ENCODE measurements around the gene E2F3.

E2F3 gene

DNA sequence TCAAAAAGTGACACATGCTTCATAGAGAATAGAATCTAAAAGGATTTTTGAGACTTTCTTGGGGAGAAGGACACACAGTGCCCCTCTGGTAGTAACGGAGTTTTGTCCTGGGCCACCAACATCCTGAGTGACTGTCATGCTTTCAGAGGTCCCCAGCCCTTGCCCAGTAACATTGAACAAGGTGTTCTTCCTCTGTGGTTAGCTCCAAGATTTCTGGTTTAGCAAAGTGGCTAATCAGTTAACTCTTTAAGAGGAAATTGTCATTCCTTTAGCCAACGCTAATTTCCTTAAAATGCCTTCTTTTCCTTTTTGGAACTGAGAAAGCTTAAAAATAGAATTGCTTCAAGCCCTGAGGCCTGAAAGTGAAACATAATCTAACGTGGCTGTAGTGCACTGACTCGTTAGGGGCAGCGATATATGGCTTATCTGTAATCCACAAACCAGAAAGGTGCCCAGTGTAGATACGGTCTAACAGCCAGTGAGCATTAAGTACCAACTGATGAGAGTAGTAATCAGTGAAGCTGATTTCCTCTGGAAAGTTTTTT, 7.8 kb downstream of the E2F3 start:
- DNase-seq (ENCODE audit: low spot score in 2 of 2) = peak in 1 of 2 donors; percentile 9
- Mint-ChIP-seq H3K27me3 (no peaks in the 10 kb centered on the region), H3K27ac (peak overlapping the region; percentile 88), H3K9me3 (no peaks in the 10 kb centered on the region), H3K36me3 (peaks cover 7% of the 10 kb centered on the region), H3K4me1 (peaks cover 29% of the 10 kb centered on the region), H3K4me3 (peak overlapping the region; percentile 68)
- peak; percentile 91 for ATAC-seq (ENCODE audit: low read depth)

DNA sequence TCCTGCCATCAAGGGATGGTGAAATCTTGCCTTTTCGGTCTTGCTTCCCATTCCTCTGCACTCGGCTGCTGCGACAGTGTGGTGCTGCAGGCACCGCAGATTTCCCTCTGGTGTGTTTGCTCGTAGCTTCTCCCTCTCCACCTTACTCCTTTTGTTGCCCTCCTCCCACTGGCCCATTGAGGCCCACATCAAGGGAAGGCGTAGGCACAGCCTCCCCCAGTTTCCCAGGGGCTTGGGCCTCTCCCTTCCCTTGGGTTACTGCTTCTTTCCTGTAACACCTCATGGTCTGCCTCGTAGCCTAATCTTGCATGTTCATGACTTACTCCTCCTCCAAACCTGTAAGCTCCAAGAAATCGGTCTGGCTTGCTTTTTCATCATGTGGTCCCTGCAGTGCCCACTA, 9.9 kb downstream of the E2F3 start:
- Mint-ChIP-seq H3K9me3 (no peaks in the 10 kb centered on the region), H3K4me1 (peaks cover 31% of the 10 kb centered on the region), H3K36me3 (peaks cover 6% of the 10 kb centered on the region), H3K27me3 (no peaks in the 10 kb centered on the region), H3K4me3 (no peak overlapping the region), H3K27ac (peak overlapping the region; percentile 40)
- DNase-seq (ENCODE audit: low spot score in 2 of 2) (no peak), ATAC-seq (ENCODE audit: low read depth) (no peak)

DNA sequence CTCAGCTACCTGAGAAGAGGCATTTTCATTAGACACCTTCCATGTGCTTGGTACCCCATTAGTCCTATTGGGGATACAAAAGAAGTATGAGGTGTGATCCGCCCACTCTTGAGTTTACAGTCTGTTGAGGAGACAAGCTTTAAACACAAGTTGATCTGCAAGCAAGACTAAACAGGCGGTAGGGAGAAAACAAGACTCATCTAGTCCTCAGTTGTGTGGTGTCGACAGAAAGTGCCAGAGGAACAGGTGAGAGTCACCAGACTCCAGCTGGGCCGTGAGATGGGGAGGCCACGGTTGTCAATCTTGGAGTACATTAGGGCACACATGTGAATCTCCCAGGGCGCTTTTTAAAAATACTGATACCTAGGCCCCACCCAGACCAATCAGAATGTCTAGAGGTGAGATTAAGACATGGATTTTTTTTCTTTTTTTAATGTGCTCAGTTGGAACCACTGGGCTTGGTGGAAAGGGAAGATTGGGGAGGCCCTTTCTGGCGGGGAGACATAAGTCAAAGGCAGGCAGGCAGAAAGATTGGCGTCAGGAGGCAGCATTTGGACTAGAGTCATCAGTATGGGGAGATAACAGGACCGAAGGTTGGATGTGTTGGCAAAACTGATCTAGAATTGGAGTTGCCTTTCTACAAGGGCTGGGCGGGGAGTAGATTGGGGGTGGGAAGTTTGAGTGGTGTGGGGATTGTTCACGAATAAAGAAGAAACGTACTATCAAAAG, 10.4 kb downstream of the E2F3 start:
- H3K27me3 Mint-ChIP-seq = no peaks in the 10 kb centered on the region
- H3K27ac Mint-ChIP-seq = peak overlapping the region; percentile 40
- peaks cover 30% of the 10 kb centered on the region for H3K4me1 Mint-ChIP-seq
- no peaks in the 10 kb centered on the region for H3K9me3 Mint-ChIP-seq
- no peak overlapping the region for H3K4me3 Mint-ChIP-seq
- peaks cover 5% of the 10 kb centered on the region for H3K36me3 Mint-ChIP-seq
- ATAC-seq (ENCODE audit: low read depth) = no peak
- no peak for DNase-seq (ENCODE audit: low spot score in 2 of 2)

DNA sequence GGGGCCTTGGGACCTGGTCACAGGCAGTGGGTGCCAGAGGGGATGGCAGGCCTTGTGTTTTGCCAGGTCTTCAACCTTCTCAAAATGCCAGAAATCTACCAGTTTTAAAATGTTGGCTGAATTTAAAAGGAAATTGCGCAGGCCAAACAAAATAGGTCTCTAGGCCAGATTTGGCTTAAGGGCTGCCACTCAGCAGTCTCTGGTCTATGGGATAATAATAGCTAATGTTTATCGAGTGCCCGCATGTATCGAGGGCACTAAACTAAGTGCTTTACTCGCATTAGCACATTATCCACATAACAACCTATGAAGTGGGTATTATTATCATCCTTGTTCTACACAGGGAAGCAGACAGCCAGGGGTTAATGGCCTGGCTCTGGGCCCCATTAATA, 11.0 kb downstream of the E2F3 start:
- Mint-ChIP-seq H3K4me3 (no peak overlapping the region), H3K27ac (no peak overlapping the region), H3K4me1 (peaks cover 31% of the 10 kb centered on the region), H3K27me3 (no peaks in the 10 kb centered on the region), H3K9me3 (no peaks in the 10 kb centered on the region), H3K36me3 (peaks cover 5% of the 10 kb centered on the region)
- DNase-seq (ENCODE audit: low spot score in 2 of 2) (no peak), ATAC-seq (ENCODE audit: low read depth) (no peak)

DNA sequence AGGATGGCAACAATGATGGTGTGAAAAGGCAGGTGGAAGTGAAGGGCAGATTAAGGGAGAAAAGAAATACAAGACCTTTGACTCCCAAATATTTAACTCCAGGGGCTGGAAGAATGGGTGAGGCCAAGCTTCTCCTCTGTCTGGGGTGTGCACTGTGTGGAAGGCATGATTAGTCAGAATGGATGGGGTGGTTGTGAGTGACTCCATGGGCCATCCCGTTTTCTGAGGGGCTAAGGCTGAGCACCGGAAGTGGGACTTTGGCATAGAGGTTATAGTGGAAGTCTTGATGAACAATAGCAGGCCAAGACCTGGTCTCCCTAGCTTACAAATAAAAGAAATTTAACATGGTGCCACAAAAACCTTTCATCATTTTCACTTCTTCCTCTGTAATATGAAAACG, 12.1 kb downstream of the E2F3 start:
- Mint-ChIP-seq H3K27me3 (no peaks in the 10 kb centered on the region), H3K36me3 (peaks cover 5% of the 10 kb centered on the region), H3K27ac (no peak overlapping the region), H3K4me1 (peaks cover 37% of the 10 kb centered on the region), H3K4me3 (no peak overlapping the region), H3K9me3 (no peaks in the 10 kb centered on the region)
- no peak for DNase-seq (ENCODE audit: low spot score in 2 of 2)
- ATAC-seq (ENCODE audit: low read depth) = no peak

DNA sequence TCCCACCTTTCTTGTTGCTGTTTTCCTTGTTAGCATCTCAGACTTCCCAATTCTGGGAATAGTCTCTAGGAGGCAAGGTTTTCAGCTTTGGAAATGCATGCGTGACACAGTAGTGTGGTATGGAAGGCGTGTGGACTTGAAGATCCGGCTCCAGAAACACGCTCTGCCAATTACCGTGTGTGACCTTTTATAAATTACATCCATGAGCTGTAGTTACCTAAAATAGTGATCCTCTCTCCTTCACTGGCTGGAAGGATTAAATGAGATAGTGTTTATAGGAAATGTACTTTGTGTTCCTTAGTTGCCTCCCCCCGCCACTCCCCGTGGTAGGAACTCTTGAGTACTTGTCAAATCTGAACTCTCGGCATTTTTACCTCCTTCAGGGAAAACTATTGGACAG, 13.0 kb downstream of the E2F3 start:
- DNase-seq (ENCODE audit: low spot score in 2 of 2) (no peak), ATAC-seq (ENCODE audit: low read depth) (no peak)
- H3K4me1 Mint-ChIP-seq = peaks cover 33% of the 10 kb centered on the region
- no peaks in the 10 kb centered on the region for H3K27me3 Mint-ChIP-seq
- H3K27ac Mint-ChIP-seq = no peak overlapping the region
- peaks cover 5% of the 10 kb centered on the region for H3K36me3 Mint-ChIP-seq
- H3K9me3 Mint-ChIP-seq = no peaks in the 10 kb centered on the region
- no peak overlapping the region for H3K4me3 Mint-ChIP-seq

DNA sequence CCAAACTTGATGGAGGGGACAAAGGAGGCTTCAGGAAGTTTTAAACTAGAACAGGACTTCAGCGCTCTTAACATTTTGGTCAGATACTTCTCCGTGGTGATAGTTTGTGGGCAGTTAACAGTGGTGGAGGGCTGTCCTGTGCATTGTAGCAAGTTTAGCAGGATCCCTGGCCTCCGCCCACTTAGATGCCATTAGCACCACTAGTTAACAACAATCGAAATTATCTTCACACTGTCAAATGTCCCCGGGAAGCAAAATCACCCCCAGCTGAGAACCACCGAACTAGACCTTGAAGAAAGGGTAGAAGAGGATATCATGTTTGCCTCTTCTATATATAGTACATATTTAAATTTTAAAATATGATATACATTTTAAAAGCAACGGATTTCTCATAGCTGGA, 13.6 kb downstream of the E2F3 start:
- Mint-ChIP-seq H3K27ac (no peak overlapping the region), H3K4me1 (peaks cover 27% of the 10 kb centered on the region), H3K4me3 (no peak overlapping the region), H3K9me3 (no peaks in the 10 kb centered on the region), H3K36me3 (peaks cover 5% of the 10 kb centered on the region), H3K27me3 (no peaks in the 10 kb centered on the region)
- ATAC-seq (ENCODE audit: low read depth) = no peak
- no peak for DNase-seq (ENCODE audit: low spot score in 2 of 2)

DNA sequence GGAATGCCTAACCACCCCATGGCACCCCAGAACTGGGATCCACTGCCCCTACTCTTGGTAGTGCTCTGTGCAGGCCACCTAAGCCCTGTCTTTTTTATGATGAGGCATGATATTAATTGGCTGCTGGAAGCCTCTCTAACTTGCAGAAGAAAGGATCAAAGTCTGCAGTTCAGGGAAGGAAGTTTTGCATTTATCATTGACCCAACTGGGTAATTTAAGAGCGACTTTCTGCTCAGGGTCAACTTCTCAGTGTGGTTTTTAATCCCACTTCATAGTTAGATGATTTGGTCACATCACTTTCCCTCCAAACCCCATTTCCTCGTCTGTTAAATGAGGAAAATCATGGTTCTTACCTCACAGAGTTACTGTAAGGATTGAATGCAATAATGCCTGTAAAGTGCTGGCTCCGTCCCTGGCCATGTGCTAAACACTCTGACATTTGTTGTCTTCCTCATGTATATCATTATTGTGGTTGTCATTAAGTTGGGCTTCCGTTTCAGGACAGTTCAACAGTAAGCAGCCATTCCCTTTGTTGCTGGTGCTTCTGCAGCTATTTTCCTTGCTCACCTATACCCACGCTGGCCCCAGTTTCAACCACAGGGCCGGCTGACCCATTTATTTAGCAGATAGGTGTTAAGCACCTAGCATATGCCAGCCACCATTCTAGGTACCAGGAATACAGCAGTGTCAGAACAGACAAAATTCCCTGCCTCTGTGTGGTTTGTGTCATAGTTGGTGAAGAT, 14.2 kb downstream of the E2F3 start:
- H3K4me1 Mint-ChIP-seq = peaks cover 27% of the 10 kb centered on the region
- peak overlapping the region; percentile 41 for H3K27ac Mint-ChIP-seq
- no peak for ATAC-seq (ENCODE audit: low read depth)

DNA sequence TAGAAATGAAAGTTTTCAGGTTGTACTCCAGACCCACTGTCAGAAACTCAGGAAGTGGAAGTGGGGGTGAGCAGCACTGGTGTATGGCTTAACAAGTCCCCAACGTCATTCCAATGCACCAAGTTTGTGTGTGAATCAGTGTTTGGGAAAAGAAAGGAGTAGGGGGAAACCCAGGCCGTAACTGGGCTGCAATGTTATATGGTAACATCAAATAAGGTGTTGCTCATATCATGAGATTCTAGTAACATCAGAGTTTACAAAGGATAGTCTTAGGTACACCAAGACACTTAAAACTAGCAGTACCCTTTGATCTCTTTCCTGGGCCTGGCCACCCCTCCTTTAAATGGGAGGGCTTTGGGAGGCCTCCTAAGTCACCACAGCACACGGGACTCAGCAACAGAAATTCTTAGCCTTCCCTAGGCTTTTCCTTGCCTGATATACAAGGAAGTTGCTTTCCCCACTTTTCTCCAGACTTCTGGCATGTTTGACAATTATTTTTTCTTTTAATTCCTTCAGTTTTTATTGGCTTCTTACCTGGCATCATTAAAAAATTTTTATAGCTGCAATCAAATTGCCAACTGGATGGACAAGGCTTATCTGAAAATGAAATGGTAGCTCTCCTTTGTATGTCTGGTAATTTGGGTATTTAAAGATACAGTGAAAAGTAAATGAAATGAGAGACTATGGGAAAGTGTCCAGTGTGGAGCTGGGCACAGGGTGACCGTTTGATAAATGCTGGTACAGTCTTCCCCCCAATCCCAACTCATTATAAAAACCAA, 15.1 kb downstream of the E2F3 start:
- no peak for ATAC-seq (ENCODE audit: low read depth)
- no peaks in the 10 kb centered on the region for H3K27me3 Mint-ChIP-seq
- peaks cover 6% of the 10 kb centered on the region for H3K36me3 Mint-ChIP-seq
- peak overlapping the region; percentile 41 for H3K27ac Mint-ChIP-seq
- no peak overlapping the region for H3K4me3 Mint-ChIP-seq
- peaks cover 22% of the 10 kb centered on the region for H3K4me1 Mint-ChIP-seq
- peaks cover 1% of the 10 kb centered on the region for H3K9me3 Mint-ChIP-seq
- DNase-seq (ENCODE audit: low spot score in 2 of 2) = no peak

More for the DNA sequence above, 14.2 kb downstream of the E2F3 start:
- Mint-ChIP-seq H3K27me3 (no peaks in the 10 kb centered on the region), H3K36me3 (peaks cover 7% of the 10 kb centered on the region), H3K9me3 (no peaks in the 10 kb centered on the region), H3K4me3 (no peak overlapping the region)
- no peak for DNase-seq (ENCODE audit: low spot score in 2 of 2)

DNA sequence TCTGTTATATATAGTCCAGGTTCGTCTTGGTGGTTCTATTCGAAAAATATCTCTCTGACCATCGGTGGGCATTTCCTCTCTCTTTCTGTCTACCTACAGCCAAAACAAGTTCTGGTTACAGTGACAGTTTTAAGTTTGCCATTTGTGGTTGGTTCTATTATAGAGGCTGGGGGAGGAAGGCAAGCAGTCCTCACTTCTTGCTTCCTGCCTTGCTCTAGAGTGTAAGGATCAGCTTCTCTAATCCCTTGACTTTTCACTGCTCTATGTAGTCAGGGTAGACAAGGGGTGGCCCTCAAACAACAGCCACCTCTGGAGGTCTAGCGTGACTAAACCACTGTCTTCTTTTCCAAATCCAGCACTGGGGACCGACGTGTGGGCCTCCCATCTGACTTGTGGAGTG, 16.1 kb downstream of the E2F3 start:
- peaks cover 22% of the 10 kb centered on the region for H3K4me1 Mint-ChIP-seq
- H3K27ac Mint-ChIP-seq = no peak overlapping the region
- H3K4me3 Mint-ChIP-seq = no peak overlapping the region
- H3K9me3 Mint-ChIP-seq = peaks cover 2% of the 10 kb centered on the region
- H3K27me3 Mint-ChIP-seq = no peaks in the 10 kb centered on the region
- ATAC-seq (ENCODE audit: low read depth) (no peak), DNase-seq (ENCODE audit: low spot score in 2 of 2) (no peak)
- H3K36me3 Mint-ChIP-seq = peaks cover 13% of the 10 kb centered on the region

DNA sequence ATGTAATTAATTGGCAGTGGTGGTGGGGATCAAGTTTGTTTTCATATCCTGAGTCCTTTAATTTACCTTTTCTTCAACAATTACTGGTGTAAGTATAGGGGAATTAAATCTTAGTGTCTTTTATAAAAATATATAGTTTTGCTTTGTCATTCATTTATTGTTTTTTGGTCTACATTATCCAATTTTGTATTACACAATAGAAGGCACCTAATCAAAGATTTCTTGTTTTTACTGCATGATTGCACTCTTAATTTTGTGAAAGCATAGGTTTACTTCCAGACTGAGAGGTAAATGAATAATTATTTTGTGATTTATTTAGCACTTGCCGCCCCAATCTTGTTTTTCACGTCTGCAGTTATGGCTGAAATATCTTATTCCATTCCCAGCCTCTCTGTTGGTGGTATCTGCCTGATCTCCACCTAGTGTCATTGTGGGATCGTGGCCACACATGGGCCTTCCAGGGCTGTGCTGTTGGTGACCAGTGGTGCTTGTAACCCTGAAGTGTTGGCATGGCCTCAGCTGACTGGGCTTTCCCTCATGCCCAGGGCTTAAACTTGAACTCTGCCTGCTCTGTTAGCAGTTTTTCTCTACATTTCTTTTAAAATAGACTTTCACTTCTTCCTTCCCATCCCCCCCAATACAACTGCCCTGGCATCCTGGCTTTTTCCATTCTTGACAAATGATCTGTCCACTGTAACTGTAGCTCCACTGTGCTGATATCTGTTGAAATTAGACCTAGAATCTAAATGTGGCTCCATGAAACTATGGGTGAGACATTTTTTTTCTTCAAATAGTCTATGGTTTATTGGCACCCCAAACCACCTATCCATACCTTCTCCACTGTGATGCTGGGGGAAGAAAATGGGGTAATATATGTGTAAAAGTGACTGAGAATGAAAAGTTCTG, 24.8 kb downstream of the E2F3 start:
- H3K9me3 Mint-ChIP-seq = peaks cover 2% of the 10 kb centered on the region
- DNase-seq (ENCODE audit: low spot score in 2 of 2) (no peak), ATAC-seq (ENCODE audit: low read depth) (no peak)
- H3K27ac Mint-ChIP-seq = peak overlapping the region; percentile 67
- H3K4me3 Mint-ChIP-seq = no peak overlapping the region
- peaks cover 16% of the 10 kb centered on the region for H3K4me1 Mint-ChIP-seq
- no peaks in the 10 kb centered on the region for H3K27me3 Mint-ChIP-seq
- H3K36me3 Mint-ChIP-seq = peaks cover 15% of the 10 kb centered on the region

DNA sequence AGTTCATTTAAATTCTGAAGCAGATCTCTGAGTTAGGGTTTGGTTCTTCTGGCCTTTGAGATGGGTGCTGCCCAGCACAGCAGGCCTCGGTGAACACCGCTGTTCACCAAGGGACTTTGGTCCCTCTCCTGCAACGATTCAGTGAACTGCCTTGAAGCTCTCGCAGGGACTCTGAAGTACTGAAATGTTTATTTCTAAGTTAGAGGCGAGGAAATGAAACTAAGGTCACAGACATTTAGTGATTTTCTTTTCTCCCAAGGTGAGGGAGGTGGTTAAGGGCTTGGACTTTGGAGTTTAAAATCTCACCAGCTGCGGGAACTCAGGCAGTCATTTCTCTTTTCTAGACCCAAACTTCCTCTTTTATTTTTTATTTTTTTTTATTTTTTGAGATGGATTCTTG, 26.2 kb downstream of the E2F3 start:
- DNase-seq (ENCODE audit: low spot score in 2 of 2) = no peak
- peaks cover 16% of the 10 kb centered on the region for H3K4me1 Mint-ChIP-seq
- peak; percentile 68 for ATAC-seq (ENCODE audit: low read depth)
- no peaks in the 10 kb centered on the region for H3K27me3 Mint-ChIP-seq
- peaks cover 5% of the 10 kb centered on the region for H3K9me3 Mint-ChIP-seq
- H3K36me3 Mint-ChIP-seq = peaks cover 18% of the 10 kb centered on the region
- H3K4me3 Mint-ChIP-seq = peak overlapping the region; percentile 44
- peak overlapping the region; percentile 67 for H3K27ac Mint-ChIP-seq

DNA sequence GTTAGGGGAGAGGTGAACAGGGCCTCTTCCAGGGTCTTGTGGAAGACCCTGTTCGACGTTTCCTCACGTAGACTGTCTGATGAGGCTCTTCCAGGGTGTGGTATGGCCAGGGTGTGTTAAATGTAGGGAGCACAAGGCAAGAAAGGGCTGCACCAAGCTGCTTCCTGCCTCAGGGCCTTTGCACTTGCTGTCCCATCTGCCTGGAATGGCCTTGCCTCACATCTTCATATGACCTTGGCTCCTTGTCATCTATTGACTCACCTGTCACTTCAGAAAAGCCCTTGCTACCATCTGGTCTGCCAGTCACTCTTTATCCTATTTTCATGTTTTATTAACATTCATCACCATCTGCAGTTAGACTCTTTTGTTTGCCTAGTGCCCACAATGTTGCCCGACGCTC, 31.0 kb downstream of the E2F3 start:
- peak overlapping the region; percentile 18 for H3K27ac Mint-ChIP-seq
- ATAC-seq (ENCODE audit: low read depth) = no peak
- H3K27me3 Mint-ChIP-seq = no peaks in the 10 kb centered on the region
- H3K4me3 Mint-ChIP-seq = no peak overlapping the region
- peaks cover 6% of the 10 kb centered on the region for H3K4me1 Mint-ChIP-seq
- no peak for DNase-seq (ENCODE audit: low spot score in 2 of 2)
- H3K36me3 Mint-ChIP-seq = peaks cover 29% of the 10 kb centered on the region
- H3K9me3 Mint-ChIP-seq = peaks cover 5% of the 10 kb centered on the region

Data from memory B cell (primary cell).